GM19239 (cell line): ENCODE data around the gene SCAI.
"Not testable (repeated sequence)": the region's sequence is repeated elsewhere in the genome, so short reads cannot be mapped to it uniquely, and the experiment has no call there.

Source experiments
- DNase-seq: peaks from one replicate; pipeline ENCODE4 v3.0.0; 2011; ENCODE audit warnings: low spot score; ENCODE audit not compliant: insufficient read length
- FAIRE-seq: peaks from 2 replicates; lab custom pipeline; 2011; peaks lifted over from hg19 to GRCh38; lab: Jason Lieb, UNC

Gene SCAI

DNA sequence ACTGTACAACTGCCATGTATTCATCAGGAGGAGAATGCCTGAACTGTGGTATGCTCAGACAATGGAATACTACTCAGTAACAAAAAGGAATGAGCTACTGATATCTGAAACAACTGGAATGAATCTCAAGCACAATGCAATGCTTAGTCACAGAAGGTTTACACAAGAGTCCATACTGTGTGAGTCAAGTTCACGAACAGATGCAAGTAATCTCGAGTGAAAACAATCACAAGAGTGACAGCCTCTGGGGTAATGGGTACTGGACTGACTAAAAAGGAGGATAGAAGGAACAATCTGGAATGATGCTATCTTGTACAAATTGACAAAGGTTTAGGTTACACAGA is 182.9 kb downstream of the SCAI start:
- DNase-seq: no peak
- no peak for FAIRE-seq

GRCh38 chr9:124959671-124960408 is 183.5 kb downstream of the SCAI start:
- not testable (repeated sequence) for DNase-seq, FAIRE-seq

DNA sequence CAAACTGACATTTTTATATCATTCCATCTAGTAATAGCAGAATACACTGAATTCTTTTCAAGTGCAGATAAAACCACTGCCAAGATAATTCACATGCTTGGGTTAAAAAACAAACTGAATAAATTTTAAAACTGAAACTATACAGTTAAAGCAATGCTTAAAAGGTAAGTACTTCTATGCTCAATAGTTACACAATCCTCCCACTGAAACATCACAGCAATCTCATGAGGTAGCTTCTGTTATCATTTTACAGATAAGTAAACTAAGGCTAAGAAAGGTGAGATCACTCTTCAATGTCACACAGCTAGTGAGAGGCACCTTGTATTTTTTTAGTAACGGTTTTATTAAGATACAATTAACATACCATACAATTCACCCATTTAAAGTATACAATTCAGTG is 189.1 kb downstream of the SCAI start:
- FAIRE-seq (no peak), DNase-seq (no peak)

DNA sequence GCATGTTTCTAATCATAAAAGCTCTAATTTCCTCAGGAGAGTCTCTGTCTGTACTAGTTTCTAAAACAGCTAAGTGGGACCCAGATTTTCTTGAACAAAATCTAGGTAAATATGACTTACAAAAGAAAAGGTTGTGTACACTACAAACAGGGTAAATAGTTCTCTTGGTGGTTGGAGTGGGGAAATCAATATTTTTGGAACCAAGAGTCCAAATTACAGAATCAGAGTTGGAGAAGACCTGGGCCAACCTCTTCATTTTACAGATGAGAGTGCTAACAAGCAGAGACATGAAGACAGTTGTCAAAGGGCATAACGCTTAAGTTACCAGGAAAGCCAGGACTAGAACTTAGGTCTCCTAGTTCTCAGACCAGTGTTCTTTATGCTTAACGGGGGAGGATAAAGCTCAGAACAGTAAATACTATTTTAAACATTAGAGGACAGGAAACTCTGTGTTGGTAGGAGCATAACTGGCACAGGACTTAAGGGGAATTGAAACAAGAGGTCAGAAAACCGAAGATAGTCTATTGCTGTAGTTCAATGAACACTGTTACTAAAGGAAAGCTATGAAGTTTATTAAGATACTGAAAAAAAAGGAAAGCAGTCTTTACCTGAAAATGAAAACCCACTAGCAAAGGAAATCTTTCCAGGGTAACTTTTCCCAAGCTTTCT is 193.1 kb downstream of the SCAI start:
- FAIRE-seq: peak; percentile 53
- no peak for DNase-seq

DNA sequence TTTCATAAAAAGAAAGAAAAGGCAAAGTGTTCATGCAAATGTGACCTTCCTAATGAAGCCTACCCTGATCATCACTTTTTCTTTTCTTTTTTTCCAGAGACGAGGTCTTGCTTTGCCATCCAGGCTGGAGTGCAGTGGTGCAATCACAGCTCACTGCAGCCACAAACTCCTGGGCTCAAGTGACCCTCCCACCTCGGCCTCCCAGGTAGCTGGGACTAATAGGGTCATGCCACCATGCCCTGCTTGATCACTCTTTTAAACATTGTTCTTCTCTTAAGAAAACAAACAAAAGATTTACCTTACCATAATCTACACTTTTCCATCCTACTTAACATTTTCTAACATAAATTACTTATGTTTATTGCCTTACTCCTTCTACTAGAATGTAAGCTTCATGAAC is 193.9 kb downstream of the SCAI start:
- FAIRE-seq (no peak), DNase-seq (no peak)

- DNase-seq: no peak
- no peak for FAIRE-seq
Measured at GRCh38 chr9:124947727-124948391, 195.5 kb downstream of the SCAI start.

DNA sequence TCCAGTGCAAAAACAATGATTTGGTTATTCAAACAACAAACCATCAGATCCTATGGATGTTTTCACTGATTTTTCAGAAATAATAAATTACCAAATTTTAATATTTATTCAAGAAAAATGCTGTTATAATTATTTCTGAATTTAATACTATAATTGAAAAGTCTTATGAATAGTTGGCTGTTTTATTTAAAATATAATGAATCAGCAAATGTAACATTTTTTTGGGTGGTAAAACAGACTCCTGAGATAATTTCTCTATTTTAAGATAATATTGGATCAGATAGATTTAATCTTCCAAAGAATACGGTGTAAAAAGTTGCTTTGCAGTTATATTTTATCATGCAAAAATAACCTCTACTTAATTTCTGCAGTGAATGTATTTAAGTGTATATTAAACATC is 197.2 kb downstream of the SCAI start:
- FAIRE-seq: no peak
- no peak for DNase-seq

- FAIRE-seq (peak; percentile 70), DNase-seq (no peak)
Measured at GRCh38 chr9:124941679-124942561, 201.4 kb downstream of the SCAI start.

- FAIRE-seq: peak; percentile 85
Measured at GRCh38 chr9:124940894-124941678, 202.2 kb downstream of the SCAI start, which contains the start of gene GOLGA1. GOLGA1 (minus strand) TSS chr9:124941083; CDS start chr9:124938711, 2,372 bp downstream.

GRCh38 chr9:124940521-124940893 is 202.8 kb downstream of the SCAI start:
- FAIRE-seq (peak; percentile 83), DNase-seq (no peak)

More at GRCh38 chr9:124940894-124941678, 202.2 kb downstream of the SCAI start, which contains the start of gene GOLGA1:
- DNase-seq: peak; percentile 74

DNA sequence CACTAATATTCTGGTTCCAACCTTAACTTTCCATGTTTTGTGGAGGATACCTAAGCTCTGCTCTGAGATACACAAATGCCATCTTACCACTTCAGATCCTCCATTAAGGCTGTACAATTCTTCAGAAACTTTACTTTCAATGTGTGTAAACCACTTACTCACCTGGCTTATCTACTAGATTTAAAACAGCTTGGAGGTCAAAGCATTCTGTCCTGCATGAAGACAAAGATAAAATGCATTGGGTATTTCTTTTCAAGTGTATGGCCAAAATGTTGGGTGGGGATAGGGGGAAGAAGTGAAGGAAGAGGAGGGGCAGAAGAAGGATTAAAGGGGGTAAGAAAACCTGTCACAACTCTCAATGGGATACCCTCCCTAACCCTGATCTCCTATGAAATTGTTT is 203.4 kb downstream of the SCAI start:
- no peak for DNase-seq
- no peak for FAIRE-seq

DNA sequence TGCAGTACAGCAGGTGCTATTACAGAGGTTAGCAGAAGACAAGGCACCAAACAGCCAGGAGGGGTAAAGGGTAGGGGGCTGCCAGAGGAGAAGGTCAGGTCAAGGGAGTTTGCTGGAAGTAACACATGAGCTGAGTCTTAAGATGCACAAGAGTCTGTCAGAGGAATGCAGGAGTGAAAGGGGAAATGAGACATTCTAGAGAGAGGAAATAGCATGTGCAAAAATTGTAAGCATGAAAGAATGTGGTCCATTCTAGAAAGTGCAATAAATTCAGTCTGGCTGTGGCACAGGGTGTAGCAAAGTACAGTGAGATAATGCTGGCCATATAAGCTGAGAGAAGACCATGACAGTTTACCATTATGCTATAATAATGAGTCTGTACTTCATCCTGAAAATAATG is 209.0 kb downstream of the SCAI start:
- no peak for DNase-seq
- peak; percentile 45 for FAIRE-seq

DNA sequence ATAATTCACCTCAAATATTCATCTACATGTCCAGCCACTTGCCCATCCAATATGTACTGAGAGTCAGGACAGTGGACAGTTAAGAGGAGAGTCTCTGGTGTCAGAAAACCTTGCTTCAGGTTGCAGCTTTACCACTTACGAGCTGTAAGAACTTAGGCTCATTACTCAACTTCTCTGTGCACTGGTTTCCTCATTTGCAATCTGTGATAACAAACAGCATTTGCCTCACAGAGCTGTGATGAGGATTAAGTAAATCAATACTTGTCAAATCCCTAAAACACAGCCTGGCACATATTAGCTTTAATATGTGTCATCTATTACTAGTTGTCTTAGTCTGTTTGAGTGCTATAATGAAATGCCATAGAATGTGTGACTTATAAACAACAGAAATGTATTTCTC is 211.0 kb downstream of the SCAI start:
- FAIRE-seq: no peak
- DNase-seq: no peak

GRCh38 chr9:124929464-124929863 is 213.9 kb downstream of the SCAI start:
- FAIRE-seq (no peak), DNase-seq (no peak)

DNA sequence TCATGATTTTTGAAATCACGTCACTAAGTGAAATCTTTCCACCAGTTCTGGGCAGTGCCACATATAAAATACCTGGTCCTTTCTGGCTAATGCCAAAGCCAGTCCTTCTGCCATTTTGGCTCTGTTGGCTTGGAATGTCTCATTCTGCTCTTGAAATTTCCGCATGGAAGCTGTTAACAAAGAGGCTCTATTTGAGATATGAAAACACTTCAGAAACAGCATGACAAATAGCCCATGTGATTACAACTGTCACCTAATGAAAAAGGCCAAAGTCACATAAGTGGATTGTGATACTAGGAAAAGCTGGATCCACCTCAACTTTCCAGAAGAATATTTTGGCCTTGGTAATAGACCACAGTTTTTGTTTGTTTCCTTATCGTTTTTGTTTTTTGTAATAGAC is 215.2 kb downstream of the SCAI start:
- DNase-seq (no peak), FAIRE-seq (no peak)

DNA sequence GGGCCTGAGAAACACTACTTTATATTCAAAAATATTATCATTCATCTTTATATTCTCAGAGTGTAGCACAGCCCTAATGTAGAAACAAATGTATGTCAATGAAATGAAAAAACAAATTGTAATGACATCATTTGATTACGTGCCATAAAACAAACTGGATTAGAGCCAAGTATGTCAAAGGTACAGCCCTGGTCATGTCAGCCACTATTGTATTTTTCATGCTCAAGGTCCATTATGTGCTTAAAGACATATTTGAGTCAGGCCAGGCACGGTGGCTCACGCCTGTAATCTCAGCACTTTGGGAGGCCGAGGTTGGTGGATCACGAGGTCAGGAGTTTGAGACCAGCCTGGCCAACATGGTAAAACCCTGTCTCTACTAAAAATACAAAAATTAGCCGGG is 222.9 kb downstream of the SCAI start:
- FAIRE-seq, DNase-seq: not testable (repeated sequence)

GRCh38 chr9:124914753-124915405 is 228.4 kb downstream of the SCAI start:
- DNase-seq: no peak
- FAIRE-seq: no peak

DNA sequence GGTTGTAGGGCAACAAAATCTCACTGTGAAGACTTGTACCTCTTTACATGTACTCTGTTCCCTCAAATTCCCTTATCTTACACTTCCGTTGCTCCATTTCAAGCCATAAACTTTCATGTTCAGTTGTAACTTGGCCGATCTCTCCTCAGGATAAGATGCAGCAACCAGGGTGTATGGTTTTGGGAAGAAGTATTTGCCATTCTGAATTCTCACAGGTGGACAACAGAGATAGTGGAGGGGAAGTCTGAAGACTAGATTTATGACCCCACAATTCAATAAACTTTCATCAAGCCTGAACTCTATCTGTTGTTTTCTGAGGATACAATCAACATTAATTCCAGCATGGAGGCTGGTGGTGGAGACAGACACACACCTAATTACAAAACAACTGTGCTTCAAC is 229.9 kb downstream of the SCAI start:
- no peak for FAIRE-seq
- no peak for DNase-seq

DNA sequence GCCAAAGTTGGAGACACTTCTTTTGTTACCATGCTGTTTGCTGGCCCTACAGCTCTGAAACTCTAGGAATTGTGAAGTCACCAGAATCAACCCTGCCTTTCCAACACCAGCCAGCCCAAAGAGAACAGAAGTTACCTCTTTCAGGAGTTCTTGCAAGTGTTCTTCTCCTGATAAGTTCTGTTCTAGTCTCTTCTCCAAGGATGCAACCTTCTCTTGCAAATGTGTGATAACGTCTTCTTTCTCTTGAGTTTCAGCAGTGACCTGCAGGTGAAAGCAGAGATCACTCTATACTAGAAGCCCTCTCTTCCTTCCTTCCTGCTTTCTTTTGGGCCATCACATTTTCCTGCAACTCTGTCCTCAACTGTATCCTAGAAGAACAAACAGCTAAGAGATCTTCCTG is 231.6 kb downstream of the SCAI start:
- FAIRE-seq: no peak

More for the DNA sequence above, 231.6 kb downstream of the SCAI start:
- DNase-seq: no peak
